ENCODE data around the gene SLC4A3.
A peak's percentile ranks its signal among the peaks of the same experiment; 100 is the strongest.
"Not testable (repeated sequence)": the region's sequence is repeated elsewhere in the genome, so short reads cannot be mapped to it uniquely, and the experiment has no call there.

The SLC4A3 gene

GRCh38 chr2:219681694-219682300, 54.4 kb downstream of the SLC4A3 start:
- no peak for DNase-seq (ENCODE audit: low read depth)

GRCh38 chr2:219683474-219683873, 56.0 kb downstream of the SLC4A3 start:
- not testable (repeated sequence) for DNase-seq (ENCODE audit: low read depth)

GRCh38 chr2:219684721-219685689, 57.6 kb downstream of the SLC4A3 start:
- peak; percentile 27 for DNase-seq (ENCODE audit: low read depth)

GRCh38 chr2:219687272-219687671, 59.8 kb downstream of the SLC4A3 start:
- no peak for DNase-seq (ENCODE audit: low read depth)

- no peak for DNase-seq (ENCODE audit: low read depth)
These were observed 60.6 kb downstream of the SLC4A3 start for GRCh38 chr2:219687882-219688559.

GRCh38 chr2:219688560-219689445, 61.4 kb downstream of the SLC4A3 start:
- DNase-seq (ENCODE audit: low read depth) = no peak

- DNase-seq (ENCODE audit: low read depth) = peak; percentile 43
These were observed 62.5 kb downstream of the SLC4A3 start for GRCh38 chr2:219689676-219690628.

GRCh38 chr2:219691571-219691970, 64.1 kb downstream of the SLC4A3 start:
- no peak for DNase-seq (ENCODE audit: low read depth)

Data from fibroblast of the conjunctiva (primary cell).